H9 (cell line): ENCODE results near the gene NALCN. TPM values are rescaled to one million over a fixed set of nuclear protein-coding genes. Genes with fewer than 3 reads are reported as not detected.

ENCODE experiments used
- DNase-seq: peaks from one replicate; pipeline ENCODE4 v3.0.0-alpha.2; 2017
- H2AFZ ChIP-seq: one replicate; pipeline ENCODE4 v1.6.1; 2013; ENCODE audit warnings: mild to moderate bottlenecking, low read length, control low read depth, moderate library complexity
- H2AK5ac ChIP-seq: 2 replicates; pipeline ENCODE4 v1.6.1; 2013; ENCODE audit warnings: low read length, control low read depth, mixed read lengths; ENCODE audit not compliant: insufficient read length
- H2BK120ac ChIP-seq: one replicate; pipeline ENCODE4 v1.6.1; 2013; ENCODE audit warnings: low read depth, mild to moderate bottlenecking, low read length, control low read depth, inconsistent platforms; ENCODE audit not compliant: poor library complexity, severe bottlenecking
- H2BK12ac ChIP-seq: 2 replicates; pipeline ENCODE4 v1.6.1; 2013; ENCODE audit warnings: low read length, control low read depth, mixed read lengths, low read depth; ENCODE audit not compliant: insufficient read length
- H2BK15ac ChIP-seq: 2 replicates; pipeline ENCODE4 v1.6.1; 2013; ENCODE audit warnings: low read depth, low read length, control low read depth
- H2BK20ac ChIP-seq: one replicate; pipeline ENCODE4 v1.6.1; 2013; ENCODE audit warnings: low read depth, mild to moderate bottlenecking, low read length, control low read depth, inconsistent platforms; ENCODE audit not compliant: poor library complexity, severe bottlenecking
- H2BK5ac ChIP-seq: 2 replicates; pipeline ENCODE4 v1.6.1; 2013; ENCODE audit warnings: low read length, control low read depth, mixed read lengths; ENCODE audit not compliant: insufficient read length
- H3K14ac ChIP-seq: 2 replicates; pipeline ENCODE4 v1.6.1; 2013; ENCODE audit warnings: low read length, control low read depth; ENCODE audit not compliant: insufficient read depth
- H3K18ac ChIP-seq: 2 replicates; pipeline ENCODE4 v1.6.1; 2013; ENCODE audit warnings: low read depth, mild to moderate bottlenecking, mixed read lengths, low read length, control low read depth; ENCODE audit not compliant: insufficient read length
- H3K23ac ChIP-seq: 2 replicates; pipeline ENCODE4 v1.6.1; 2013; ENCODE audit warnings: low read length, control low read depth, mixed read lengths, low read depth; ENCODE audit not compliant: insufficient read length
- H3K23me2 ChIP-seq: 2 replicates; pipeline ENCODE4 v1.6.1; 2013; ENCODE audit warnings: low read depth, mild to moderate bottlenecking, mixed read lengths, low read length, control low read depth; ENCODE audit not compliant: insufficient read length, poor library complexity, severe bottlenecking
- H3K27ac ChIP-seq: 2 replicates; pipeline ENCODE4 v1.5.1; 2013; ENCODE audit warnings: low read length, control low read depth, mixed read lengths, low read depth; ENCODE audit not compliant: insufficient read length
- H3K27me3 ChIP-seq: 2 replicates; pipeline ENCODE4 v1.6.1; 2013; ENCODE audit warnings: low read length, control low read depth, inconsistent platforms; ENCODE audit not compliant: insufficient read depth
- H3K4ac ChIP-seq: 2 replicates; pipeline ENCODE4 v1.6.1; 2013; ENCODE audit warnings: low read depth, mild to moderate bottlenecking, control low read depth, inconsistent platforms, low read length, moderate library complexity
- H3K4me1 ChIP-seq: 2 replicates; pipeline ENCODE4 v1.6.1; 2013; ENCODE audit warnings: low read length, control low read depth, inconsistent platforms; ENCODE audit not compliant: insufficient read depth
- H3K4me2 ChIP-seq: 2 replicates; pipeline ENCODE4 v1.6.1; 2013; ENCODE audit warnings: low read length, control low read depth, mixed read lengths; ENCODE audit not compliant: insufficient read length, insufficient read depth
- H3K56ac ChIP-seq: 2 replicates; pipeline ENCODE4 v1.6.1; 2013; ENCODE audit warnings: low read depth, mild to moderate bottlenecking, mixed read lengths, low read length, control low read depth; ENCODE audit not compliant: insufficient read length
- H3K79me1 ChIP-seq: 2 replicates; pipeline ENCODE4 v1.6.1; 2013; ENCODE audit warnings: low read depth, mild to moderate bottlenecking, moderate library complexity, low read length, control low read depth, inconsistent platforms; ENCODE audit not compliant: insufficient read depth, poor library complexity, severe bottlenecking
- H3K79me2 ChIP-seq: 2 replicates; pipeline ENCODE4 v1.6.1; 2013; ENCODE audit warnings: low read length, control low read depth, inconsistent platforms; ENCODE audit not compliant: insufficient read depth
- H3K9ac ChIP-seq: 2 replicates; pipeline ENCODE4 v1.6.1; 2013; ENCODE audit warnings: low read length, control low read depth, mixed read lengths; ENCODE audit not compliant: insufficient read length; ENCODE audit errors: extremely low read depth
- H3K9me3 ChIP-seq: one replicate; pipeline ENCODE4 v1.6.1; 2013; ENCODE audit warnings: low read depth, low read length, inconsistent platforms; ENCODE audit not compliant: control insufficient read depth
- H3T11ph ChIP-seq: one replicate; pipeline ENCODE4 v1.6.1; 2013; ENCODE audit warnings: mild to moderate bottlenecking, low read length, control low read depth, inconsistent platforms
- H4K20me1 ChIP-seq: one replicate; pipeline ENCODE4 v1.6.1; 2013; ENCODE audit not compliant: control insufficient read depth, insufficient read length, insufficient read depth
- H4K5ac ChIP-seq: 2 replicates; pipeline ENCODE4 v1.6.1; 2013; ENCODE audit warnings: low read depth, mild to moderate bottlenecking, mixed read lengths, low read length, control low read depth; ENCODE audit not compliant: insufficient read length
- H4K8ac ChIP-seq: replicated peaks from 2 replicates; pipeline ENCODE4 v1.6.1; 2013; ENCODE audit warnings: low read length, control low read depth, mixed read lengths, low read depth; ENCODE audit not compliant: insufficient read length
- H4K91ac ChIP-seq: 2 replicates; pipeline ENCODE4 v1.6.1; 2013; ENCODE audit warnings: low read depth, mild to moderate bottlenecking, moderate library complexity, mixed read lengths, low read length, control low read depth; ENCODE audit not compliant: insufficient read length
- H3K27ac Mint-ChIP-seq, 3 experiments: 2 replicates in 2 of 3; 3 replicates in 1 of 3; pipeline ENCODE4 v1.8.0; 2020 to 2021; ENCODE audit warnings: mixed read lengths in 3 of 3, mild to moderate bottlenecking in 1 of 3, moderate library complexity in 1 of 3
- H3K27me3 Mint-ChIP-seq: 2 replicates; pipeline ENCODE4 v1.8.0; 2021; ENCODE audit warnings: low read depth, mild to moderate bottlenecking, moderate library complexity, mixed read lengths
- H3K36me3 Mint-ChIP-seq, 3 experiments: 2 replicates in 2 of 3; 3 replicates in 1 of 3; pipeline ENCODE4 v1.8.0; 2020 to 2021; ENCODE audit warnings: low read depth in 3 of 3, mixed read lengths in 3 of 3; ENCODE audit not compliant: insufficient read depth in 1 of 3
- H3K4me1 Mint-ChIP-seq, 2 experiments: 2 replicates each; pipeline ENCODE4 v1.8.0; 2020; ENCODE audit warnings: mixed read lengths in 2 of 2
- H3K4me3 Mint-ChIP-seq, 2 experiments: 2 replicates in 1 of 2; 3 replicates in 1 of 2; pipeline ENCODE4 v1.8.0; 2020 to 2021; ENCODE audit warnings: mild to moderate bottlenecking in 2 of 2, mixed read lengths in 2 of 2, moderate library complexity in 1 of 2
- H3K9me3 Mint-ChIP-seq, 2 experiments: 2 replicates in 1 of 2; 3 replicates in 1 of 2; pipeline ENCODE4 v1.8.0; 2020; ENCODE audit warnings: mild to moderate bottlenecking in 2 of 2, mixed read lengths in 2 of 2, moderate library complexity in 1 of 2
- CTCF ChIP-seq: fragments of 200-600 bp; sonication (generic); conservative IDR thresholded peaks from 3 replicates; pipeline ENCODE4 v1.8.0; 2021; ENCODE audit warnings: antibody characterized with exemption, mild to moderate bottlenecking
- WGBS: extraction: QIAGEN DNeasy Blood & Tissue Kit; methylation state at CpG from one replicate; pipeline ENCODE4 v1.1.7; 2013; ENCODE audit warnings: missing lambda C conversion rate, low lambda C conversion rate, mixed read lengths; ENCODE audit not compliant: insufficient read length; ENCODE audit errors: extremely low coverage; 5-methylcytosine and 5-hydroxymethylcytosine counted together
- total RNA-seq: library from RNA; stranded (reverse); gene quantifications from 2 replicates; pipeline ENCODE4 v1.2.1, GENCODE V29; 2021

NALCN gene
- total RNA-seq, 1 experiment from 2014 or later, result 0.09 TPM

- no peak overlapping the region for H2BK5ac ChIP-seq
- H3K4me2 ChIP-seq, result no peak overlapping the region
- no peaks in the 10 kb centered on the region for H3K79me1 ChIP-seq
- H3K4ac ChIP-seq, result no peak overlapping the region
- no peak for TF ChIP-seq CTCF
- H3K4me1 ChIP-seq, result no peaks in the 10 kb centered on the region
- no peak overlapping the region for H3T11ph ChIP-seq
- H3K9me3 ChIP-seq, result no peaks in the 10 kb centered on the region
- no peak overlapping the region for H3K27ac ChIP-seq
- H2AFZ ChIP-seq, result no peak overlapping the region
- H4K8ac ChIP-seq, result no peak overlapping the region
- H4K20me1 ChIP-seq, result no peaks in the 10 kb centered on the region
- H2BK15ac ChIP-seq, result no peak overlapping the region
- Mint-ChIP-seq H3K4me1 (no peaks in the 10 kb centered on the region), H3K4me3 (no peak overlapping the region), H3K27me3 (no peaks in the 10 kb centered on the region), H3K9me3 (no peaks in the 10 kb centered on the region), H3K36me3 (no peaks in the 10 kb centered on the region), H3K27ac (no peak overlapping the region)
- H3K14ac ChIP-seq, result no peak overlapping the region
- no peaks in the 10 kb centered on the region for H3K79me2 ChIP-seq
- H2BK12ac ChIP-seq, result no peak overlapping the region
- no peak overlapping the region for H3K18ac ChIP-seq
- no peak overlapping the region for H3K23ac ChIP-seq
- WGBS, result no CpG with 5 or more reads among the region's 2 CpGs
- no peak for DNase-seq
- no peaks in the 10 kb centered on the region for H3K23me2 ChIP-seq
- H4K5ac ChIP-seq, result no peak overlapping the region
- no peak overlapping the region for H3K9ac ChIP-seq
- no peaks in the 10 kb centered on the region for H3K27me3 ChIP-seq
- no peak overlapping the region for H2BK120ac ChIP-seq
- no peak overlapping the region for H3K56ac ChIP-seq
- H4K91ac ChIP-seq, result no peak overlapping the region
- no peak overlapping the region for H2AK5ac ChIP-seq
- H2BK20ac ChIP-seq, result no peak overlapping the region
Observed at GRCh38 chr13:101219609-101220265, 196.6 kb downstream of the NALCN start.
